Pancreas (tissue), 10 donors: Measurements from ENCODE around the gene NSRP1. TPM values are rescaled to one million over a fixed set of nuclear protein-coding genes. Genes with fewer than 3 reads are reported as not detected.

Source experiments
- ATAC-seq, 4 donors: fragments of 200-7000 bp; cut with Tn5 transposase; one replicate each; pipeline versions ENCODE4 v1.8.0 to v1.9.1; 2020; ENCODE audit warnings: mild to moderate bottlenecking in 4 of 4, moderate library complexity in 4 of 4
- DNase-seq, 6 donors: peaks; one replicate each; pipeline ENCODE4 v3.0.0-alpha.2; 2020
- FAIRE-seq: peaks from 2 replicates; lab custom pipeline; 2012; peaks lifted over from hg19 to GRCh38; lab: Jason Lieb, UNC
- H3K27ac ChIP-seq, 4 donors: fragments of 200-600 bp; sonication (generic); 1 replicate in 3 of 4; 2 replicates in 1 of 4; pipeline versions ENCODE4 v1.5.0 to v1.8.0; 2020
- H3K27me3 ChIP-seq, 4 donors: fragments of 200-600 bp; one replicate each; pipeline ENCODE4 v1.8.0; 2021
- H3K36me3 ChIP-seq, 3 donors: fragments of 200-600 bp; sonication (generic) in 1 of 3; one replicate each; pipeline versions ENCODE4 v1.5.0 to v1.8.0; 2020 to 2021
- H3K4me1 ChIP-seq, 3 donors: fragments of 200-600 bp; one replicate each; pipeline ENCODE4 v1.8.0; 2021
- H3K4me3 ChIP-seq, 4 donors: fragments of 200-600 bp; sonication (generic) in 2 of 4; one replicate each; pipeline versions ENCODE4 v1.5.0 to v1.8.0; 2020 to 2021
- H3K9me3 ChIP-seq, 4 donors: fragments of 200-600 bp; one replicate each; pipeline ENCODE4 v1.8.0; 2021
- CTCF ChIP-seq, 4 donors: fragments of 200-600 bp; sonication (generic) in 3 of 4; IDR thresholded peaks; one replicate each; pipeline versions ENCODE4 v1.5.0 to v1.8.0; 2021; ENCODE audit warnings: antibody characterized with exemption in 4 of 4
- WGBS, 2 donors: extraction: QIAGEN DNeasy Blood & Tissue Kit; methylation state at CpG; one replicate each; pipeline ENCODE4 v1.1.7; 2013; 5-methylcytosine and 5-hydroxymethylcytosine counted together
- intact Hi-C, 3 donors: fragments of 100-400 bp; cut with DNase I; formaldehyde crosslinking; loops; one replicate each; pipeline versions ENCODE4 v1.11.1 to v1.14.2; 2022
- polyA plus RNA-seq, 2 donors: library from polyadenylated mRNA; stranded (reverse); fragments of 200-250 nt; gene quantifications; one replicate each; pipeline ENCODE4 v1.2.3, GENCODE V29; 2013
- total RNA-seq, 6 donors: library from RNA; stranded (reverse); fragmentation: NEBNext Ultra II Directional in 4 of 6; extraction: Animal tissue kit (Norgen Biotek cat#: 25700) in 4 of 6; gene quantifications; one replicate each; pipeline versions ENCODE4 v1.2.1 to v1.2.4, GENCODE V29; 2021 to 2023
- donor health status: healthy with polysubstance abuse.
- donor health status: DM: no; HTN: no; CAD: no; lungs with moderate emphysema.
- donor health status: DM: no; HTN: no; CAD: no.
- donor health status: control.
- donor health status: control.
- donor health status: Bipolar disorder and iron deficiency.
- donor health status: DM: yes; HTN: yes; CAD: no.
- donor health status: DM: no; HTN: no; CAD: no.
- donor health status: DM: no; HTN: no; CAD: no.
- donor health status: DM: yes; HTN: yes; CAD: no.

Gene NSRP1
- total and polyA plus RNA-seq, 8 donors: 13.8 to 24.2 (median 15.2) TPM

- Histone ChIP-seq H3K27me3 (no peaks in the 10 kb centered on the region), H3K27ac (no peak overlapping the region), H3K4me3 (no peak overlapping the region), H3K36me3 (no peaks in the 10 kb centered on the region), H3K9me3 (no peaks in the 10 kb centered on the region), H3K4me1 (no peaks in the 10 kb centered on the region)
- DNase-seq (no peak), FAIRE-seq (no peak), ATAC-seq (no peak)
- no peak for TF ChIP-seq CTCF (IDR thresholded peaks at IDR 0.05)
- intact Hi-C loops: no loop called here
- WGBS, 2 donors: 88 to 92% methylated on average over 3 of the region's 3 CpGs
Measured at GRCh38 chr17:30160419-30161172, 44.0 kb downstream of the NSRP1 start.

- Histone ChIP-seq H3K4me3 (no peak overlapping the region), H3K27ac (no peak overlapping the region), H3K36me3 (no peaks in the 10 kb centered on the region), H3K9me3 (no peaks in the 10 kb centered on the region), H3K4me1 (no peaks in the 10 kb centered on the region), H3K27me3 (no peaks in the 10 kb centered on the region)
- DNase-seq (no peak), ATAC-seq (no peak), FAIRE-seq (no peak)
- intact Hi-C loops: no loop called here
- TF ChIP-seq CTCF (IDR thresholded peaks at IDR 0.05): no peak
Measured at GRCh38 chr17:30161601-30162000, 45.0 kb downstream of the NSRP1 start.

GRCh38 chr17:30164531-30164930 lies 47.9 kb downstream of the NSRP1 start:
- no peak overlapping the region for H3K4me3 ChIP-seq
- intact Hi-C loops: no loop called here
- no peak overlapping the region for H3K27ac ChIP-seq
- DNase-seq (no peak), ATAC-seq (no peak), FAIRE-seq (no peak)
- no peaks in the 10 kb centered on the region for H3K36me3 ChIP-seq
- no peaks in the 10 kb centered on the region for H3K27me3 ChIP-seq
- TF ChIP-seq CTCF (IDR thresholded peaks at IDR 0.05): no peak
- H3K9me3 ChIP-seq: no peaks in the 10 kb centered on the region
- H3K4me1 ChIP-seq: peaks cover 0 to under 1% (median 0%) of the 10 kb centered on the region in 3 donors
- 94 to 100% methylated on average over 4 of the region's 4 CpGs for WGBS, 2 donors

- intact Hi-C loops: no loop called here
- no peak for DNase-seq
- 82 to 88% methylated on average over 3 of the region's 3 CpGs for WGBS, 2 donors
- Histone ChIP-seq H3K9me3 (no peaks in the 10 kb centered on the region), H3K36me3 (no peaks in the 10 kb centered on the region), H3K4me3 (no peak overlapping the region), H3K4me1 (peaks cover 0 to 5% (median 0%) of the 10 kb centered on the region in 3 donors), H3K27ac (no peak overlapping the region), H3K27me3 (no peaks in the 10 kb centered on the region)
- ATAC-seq: no peak
- FAIRE-seq: no peak
- no peak for TF ChIP-seq CTCF (IDR thresholded peaks at IDR 0.05)
Measured at GRCh38 chr17:30165147-30165546, 48.5 kb downstream of the NSRP1 start.

- no peak for TF ChIP-seq CTCF (IDR thresholded peaks at IDR 0.05)
Measured at GRCh38 chr17:30165960-30166359, 49.3 kb downstream of the NSRP1 start.

More at GRCh38 chr17:30165960-30166359, 49.3 kb downstream of the NSRP1 start:
- no peaks in the 10 kb centered on the region for H3K27me3 ChIP-seq
- FAIRE-seq: no peak
- H3K4me1 ChIP-seq: peaks cover 0 to 5% (median 4%) of the 10 kb centered on the region in 3 donors
- no peak overlapping the region for H3K27ac ChIP-seq
- no peak overlapping the region for H3K4me3 ChIP-seq
- DNase-seq: no peak
- 75 to 77% methylated on average over 1 of the region's 1 CpG for WGBS, 2 donors
- no peak for ATAC-seq
- intact Hi-C loops: no loop called here
- no peaks in the 10 kb centered on the region for H3K36me3 ChIP-seq
- no peaks in the 10 kb centered on the region for H3K9me3 ChIP-seq
